Keratinocyte (primary cell): ENCODE results near the gene BNIP2. TPM values are rescaled to one million over a fixed set of nuclear protein-coding genes. Genes with fewer than 3 reads are reported as not detected.

Experiments
- DNase-seq: peaks from one replicate; pipeline ENCODE4 v3.0.0-alpha.2; 2011; ENCODE audit warnings: low read depth, missing footprints, low spot score
- FAIRE-seq: peaks from 2 replicates; lab custom pipeline; 2011; peaks lifted over from hg19 to GRCh38; lab: Jason Lieb, UNC
- H2AFZ ChIP-seq: 2 replicates; pipeline ENCODE4 v1.6.0; 2012; ENCODE audit warnings: low read length, control low read depth, inconsistent platforms; ENCODE audit not compliant: control insufficient read depth
- H3K27ac ChIP-seq: 2 replicates; pipeline ENCODE4 v1.5.1; 2011; ENCODE audit warnings: low read length; ENCODE audit not compliant: control insufficient read depth, insufficient read depth
- H3K27me3 ChIP-seq: 3 replicates; pipeline ENCODE4 v1.6.0; 2011; ENCODE audit warnings: low read length; ENCODE audit not compliant: control insufficient read depth, insufficient read depth; ENCODE audit errors: extremely low read depth
- H3K36me3 ChIP-seq, 2 experiments: 2 replicates in 1 of 2; 3 replicates in 1 of 2; pipeline ENCODE4 v1.5.1; 2011; ENCODE audit warnings: low read length in 2 of 2, mild to moderate bottlenecking in 1 of 2; ENCODE audit not compliant: control insufficient read depth in 2 of 2, insufficient read depth in 2 of 2; ENCODE audit errors: extremely low read depth in 1 of 2
- H3K4me1 ChIP-seq: 3 replicates; pipeline ENCODE4 v1.5.1; 2011; ENCODE audit warnings: low read length; ENCODE audit not compliant: control insufficient read depth, insufficient read depth; ENCODE audit errors: extremely low read depth
- H3K4me2 ChIP-seq: 3 replicates; pipeline ENCODE4 v1.6.0; 2011; ENCODE audit warnings: low read depth, low read length; ENCODE audit not compliant: control insufficient read depth, insufficient read depth; ENCODE audit errors: extremely low read depth
- H3K4me3 ChIP-seq, 3 experiments: fragments of 200-600 bp in 1 of 3; sonication (generic) in 1 of 3; 2 replicates in 2 of 3; 3 replicates in 1 of 3; pipeline ENCODE4 v1.5.1; 2011 to 2016; ENCODE audit warnings: low read length in 3 of 3, mild to moderate bottlenecking in 3 of 3, control low read depth in 2 of 3, inconsistent platforms in 1 of 3, low read depth in 1 of 3, mixed read lengths in 1 of 3, mixed run types in 1 of 3, moderate library complexity in 1 of 3; ENCODE audit not compliant: control insufficient read depth in 2 of 3, insufficient read depth in 2 of 3; ENCODE audit errors: extremely low read depth in 1 of 3
- H3K79me2 ChIP-seq: 2 replicates; pipeline ENCODE4 v1.6.0; 2012; ENCODE audit warnings: low read length; ENCODE audit not compliant: control insufficient read depth, insufficient read depth
- H3K9ac ChIP-seq: 3 replicates; pipeline ENCODE4 v1.6.0; 2011; ENCODE audit warnings: low read length; ENCODE audit not compliant: control insufficient read depth, insufficient read depth; ENCODE audit errors: extremely low read depth
- H3K9me1 ChIP-seq: 3 replicates; pipeline ENCODE4 v1.6.0; 2011; ENCODE audit warnings: low read length; ENCODE audit not compliant: control insufficient read depth, insufficient read depth; ENCODE audit errors: extremely low read depth
- H3K9me3 ChIP-seq: 2 replicates; pipeline ENCODE4 v1.5.1; 2012; ENCODE audit warnings: low read depth, low read length; ENCODE audit not compliant: control insufficient read depth
- H4K20me1 ChIP-seq: 3 replicates; pipeline ENCODE4 v1.6.0; 2011; ENCODE audit warnings: low read length; ENCODE audit not compliant: control insufficient read depth, insufficient read depth; ENCODE audit errors: extremely low read depth
- CTCF ChIP-seq, 3 experiments: IDR thresholded peaks in 1 of 3; conservative IDR thresholded peaks in 1 of 3; optimal IDR thresholded peaks in 1 of 3; 2 replicates in 2 of 3; 3 replicates in 1 of 3; pipeline versions ENCODE3 to v1.5.1; 2011; ENCODE audit warnings: low read length in 3 of 3, mild to moderate bottlenecking in 3 of 3, moderate library complexity in 2 of 3, control low read depth in 1 of 3, inconsistent platforms in 1 of 3; ENCODE audit not compliant: insufficient read depth in 2 of 3; ENCODE audit errors: extremely low read depth in 1 of 3
- EZH2 ChIP-seq: IDR thresholded peaks from one replicate; pipeline ENCODE4 v1.6.1; 2012; ENCODE audit warnings: inconsistent platforms, mild to moderate bottlenecking, low read length, moderate library complexity
- dilution Hi-C: fragments of 300-500 bp; cut with MboI; formaldehyde crosslinking; loops from one replicate; pipeline ENCODE4 v1.7.0; 2020; ENCODE audit warnings: low sequenced_read_pairs; ENCODE audit not compliant: extremely low pct_ligation_motif_present
- polyA plus RNA-seq, 5 experiments: library from polyadenylated mRNA; depleted of rRNA in 3 of 5; stranded (reverse) in 3 of 5; stranded (forward) in 1 of 5; unstranded in 1 of 5; fragments of >200 nt; gene quantifications; 1 replicate in 1 of 5; 2 replicates in 3 of 5; 3 replicates in 1 of 5; pipeline versions ENCODE4 v1.2.1 to v1.2.3, GENCODE V29; 2011 to 2012; ENCODE audit warnings: missing spikeins in 2 of 5, low read depth in 1 of 5, low replicate concordance in 1 of 5

The BNIP2 gene
- polyA plus RNA-seq, 1 donor (not counting 4 experiments of a cell fraction or from before 2014, with no cell fraction given) = 57.4 TPM

GRCh38 chr15:59609730-59610712 is 79.1 kb downstream of the BNIP2 start:
- no peaks in the 10 kb centered on the region for H3K27me3 ChIP-seq
- H3K4me1 ChIP-seq = no peaks in the 10 kb centered on the region
- H3K27ac ChIP-seq = no peak overlapping the region
- FAIRE-seq (no peak), DNase-seq (no peak)
- no peaks in the 10 kb centered on the region for H3K9me3 ChIP-seq
- no peak overlapping the region for H2AFZ ChIP-seq
- no peaks in the 10 kb centered on the region for H3K9me1 ChIP-seq
- H3K4me3 ChIP-seq = no peak overlapping the region
- no peaks in the 10 kb centered on the region for H3K36me3 ChIP-seq
- H3K79me2 ChIP-seq = no peaks in the 10 kb centered on the region
- no peaks in the 10 kb centered on the region for H4K20me1 ChIP-seq
- H3K9ac ChIP-seq = no peak overlapping the region
- TF ChIP-seq CTCF (optimal IDR thresholded peaks at IDR 0.05 in 1 of 3, IDR thresholded peaks at IDR 0.05 in 1 of 3, conservative IDR thresholded peaks at IDR 0.05 in 1 of 3; ENCODE audit: extremely low read depth in 1 of 3, insufficient read depth in 2 of 3, low read length in 3 of 3) (no peak), EZH2 (no peak)
- dilution Hi-C loops = no loop called here
- no peak overlapping the region for H3K4me2 ChIP-seq

Other genes starting within 250 kb of the BNIP2 start
- 0.12 to 0.26 TPM (median 0.15 TPM) in 3 replicates for gene GCNT3, start 77.5 kb downstream of the BNIP2 start, polyA plus RNA-seq
- gene GTF2A2, start 31.8 kb downstream of the BNIP2 start, polyA plus RNA-seq = 40.3 to 77.8 TPM (median 45.6 TPM) in 3 replicates